K562 (cell line): ENCODE data around the gene SLC32A1. TPM values are rescaled to one million over a fixed set of nuclear protein-coding genes. Genes with fewer than 3 reads are reported as not detected.
A peak's percentile ranks its signal among the peaks of the same experiment; 100 is the strongest.

ENCODE experiments used
- ATAC-seq: fragments of 200-7000 bp; cut with Tn5 transposase; 3 replicates; pipeline ENCODE4 v1.9.1; 2020; ENCODE audit warnings: moderate library complexity
- BruUV-seq: library from RNA; stranded (reverse); fragments of 400-500 nt; replicated peaks from 2 replicates; lab custom pipeline; 2021; lab: Mats Ljungman, UMichigan
- CTCF ChIA-PET: fragments of 300-600 bp; formaldehyde crosslinking; extraction: SDS; loops from one replicate; lab custom pipeline; 2021; ENCODE audit warnings: low intra/inter-chr PET ratio; lab: Yijun Ruan, JAX
- POLR2A ChIA-PET: fragments of 300-600, 350-650 bp; sonication (Branson Sonifier 250); formaldehyde crosslinking; extraction: SDS; loops from one replicate; lab custom pipeline; 2021; ENCODE audit warnings: antibody characterized with exemption, inconsistent platforms; lab: Yijun Ruan, JAX
- DNase-seq, 4 experiments: peaks; one replicate each; pipeline versions ENCODE4 v3.0.0 to v3.0.0-alpha.2; 2011 to 2018; ENCODE audit warnings: low spot score in 3 of 4, mixed read lengths in 3 of 4; ENCODE audit errors: extremely low read depth in 1 of 4
- FAIRE-seq: peaks from 2 replicates; lab custom pipeline; 2011; peaks lifted over from hg19 to GRCh38; lab: Jason Lieb, UNC
- H2AFZ ChIP-seq: 2 replicates; pipeline ENCODE4 v1.6.0; 2011; ENCODE audit warnings: low read depth, low read length, control low read depth, inconsistent platforms
- H3K27ac ChIP-seq: fragments of 200-600 bp; 3 replicates; pipeline ENCODE4 v1.8.0; 2011; ENCODE audit warnings: low read depth, mild to moderate bottlenecking, control low read depth, inconsistent platforms, low read length, moderate library complexity, mixed read lengths; ENCODE audit errors: extremely low read depth
- H3K27me3 ChIP-seq, 2 experiments: fragments of 300-600 bp in 1 of 2; 2 replicates in 1 of 2; 3 replicates in 1 of 2; pipeline versions ENCODE4 v1.6.0 to v1.8.0; 2011; ENCODE audit warnings: inconsistent platforms in 2 of 2, low read length in 2 of 2, mild to moderate bottlenecking in 1 of 2, mixed read lengths in 1 of 2, moderate library complexity in 1 of 2; ENCODE audit not compliant: control insufficient read depth in 2 of 2, insufficient read depth in 2 of 2
- H3K36me3 ChIP-seq: fragments of 300-600 bp; 3 replicates; pipeline ENCODE4 v1.8.0; 2011; ENCODE audit warnings: mild to moderate bottlenecking, low read length, inconsistent platforms; ENCODE audit not compliant: control insufficient read depth, insufficient read depth
- H3K4me1 ChIP-seq, 2 experiments: fragments of 200-600 bp in 1 of 2; replicated peaks in 1 of 2; 2 replicates in 1 of 2; 3 replicates in 1 of 2; pipeline versions ENCODE4 v1.5.1 to v1.8.0; 2011; ENCODE audit warnings: inconsistent platforms in 2 of 2, low read length in 2 of 2, mild to moderate bottlenecking in 1 of 2, mixed read lengths in 1 of 2, moderate library complexity in 1 of 2; ENCODE audit not compliant: control insufficient read depth in 2 of 2, insufficient read depth in 2 of 2
- H3K4me2 ChIP-seq: 2 replicates; pipeline ENCODE4 v1.6.1; 2011; ENCODE audit warnings: low read length, control low read depth, inconsistent platforms, mixed read lengths; ENCODE audit not compliant: insufficient read depth
- H3K4me3 ChIP-seq: fragments of 200-600 bp; sonication (generic), shearing (Covaris generic); 2 replicates; pipeline ENCODE4 v1.5.1; 2016; ENCODE audit warnings: control low read depth, inconsistent platforms
- H3K79me2 ChIP-seq: fragments of 200-600 bp; 3 replicates; pipeline ENCODE4 v1.8.0; 2011; ENCODE audit warnings: low read length, inconsistent platforms; ENCODE audit not compliant: control insufficient read depth, insufficient read depth
- H3K9ac ChIP-seq, 2 experiments: 2 replicates each; pipeline versions ENCODE4 v1.6.0 to v1.6.1; 2011; ENCODE audit warnings: low read depth in 2 of 2, low read length in 2 of 2, control low read depth in 1 of 2, inconsistent platforms in 1 of 2, mild to moderate bottlenecking in 1 of 2, mixed read lengths in 1 of 2; ENCODE audit not compliant: insufficient read depth in 1 of 2
- H3K9me1 ChIP-seq: one replicate; pipeline ENCODE4 v1.6.0; 2011; ENCODE audit warnings: inconsistent platforms, mild to moderate bottlenecking, low read length, moderate library complexity; ENCODE audit not compliant: control insufficient read depth, insufficient read depth
- H3K9me3 ChIP-seq: replicated peaks from 2 replicates; pipeline ENCODE4 v1.5.1; 2011; ENCODE audit warnings: low read depth, low read length, inconsistent platforms; ENCODE audit not compliant: control insufficient read depth, insufficient read depth
- H4K20me1 ChIP-seq: replicated peaks from 2 replicates; pipeline ENCODE4 v1.6.1; 2011; ENCODE audit warnings: low read length, inconsistent platforms, mixed read lengths; ENCODE audit not compliant: control insufficient read depth, insufficient read depth
- ARID1B ChIP-seq: fragments of 450-650 bp; IDR thresholded peaks from 2 replicates; pipeline ENCODE4 v1.6.1; 2016; ENCODE audit warnings: antibody characterized with exemption, mild to moderate bottlenecking, inconsistent platforms
- COPS2 ChIP-seq: fragments of 450-650 bp; conservative IDR thresholded peaks from 2 replicates; pipeline ENCODE4 v1.6.1; 2016; ENCODE audit warnings: mild to moderate bottlenecking, moderate library complexity
- DNMT1 ChIP-seq: fragments of 450-650 bp; IDR thresholded peaks from 2 replicates; pipeline ENCODE4 v1.6.1; 2016; ENCODE audit warnings: antibody characterized with exemption, mild to moderate bottlenecking
- ETV5 ChIP-seq: sonication (generic); formaldehyde crosslinking; IDR thresholded peaks from 2 replicates; pipeline ENCODE4 v1.4.0; 2020; ENCODE audit warnings: low read depth, mild to moderate bottlenecking, missing genetic modification reagents
- GTF2A2 ChIP-seq: IDR thresholded peaks from 2 replicates; pipeline ENCODE4 v1.6.1; 2016; ENCODE audit warnings: mild to moderate bottlenecking, missing genetic modification characterization, missing compliant biosample characterization
- HOMEZ ChIP-seq: fragments of 250-450 bp; sonication (Bioruptor Pico); IDR thresholded peaks from 2 replicates; pipeline ENCODE4 v1.4.0; 2020; ENCODE audit warnings: mild to moderate bottlenecking, moderate library complexity
- KLF16 ChIP-seq: IDR thresholded peaks from 2 replicates; pipeline ENCODE4 v1.6.1; 2016; ENCODE audit warnings: antibody characterized with exemption
- MTA2 ChIP-seq: fragments of 450-650 bp; IDR thresholded peaks from 2 replicates; pipeline ENCODE4 v1.6.1; 2016; ENCODE audit warnings: low read depth
- NR0B1 ChIP-seq: fragments of 450-650 bp; IDR thresholded peaks from one replicate; pipeline ENCODE4 v1.6.1; 2018; ENCODE audit warnings: mild to moderate bottlenecking, moderate library complexity; ENCODE audit not compliant: partially characterized antibody
- RCOR1 ChIP-seq, 2 experiments: IDR thresholded peaks; 2 replicates each; pipeline ENCODE4 v1.6.1; 2012; ENCODE audit warnings: low read depth in 2 of 2, low read length in 2 of 2, borderline replicate concordance in 1 of 2, improper control_type of control experiment in 1 of 2
- RNF219 ChIP-seq: fragments of 250-450 bp; sonication (Bioruptor Pico); IDR thresholded peaks from 2 replicates; pipeline ENCODE4 v1.5.0; 2022; ENCODE audit warnings: mild to moderate bottlenecking
- RUNX1 ChIP-seq: sonication (generic); IDR thresholded peaks from 2 replicates; pipeline ENCODE4 v1.6.1; 2016; ENCODE audit warnings: antibody characterized with exemption, low read depth
- SIX5 ChIP-seq, 2 experiments: IDR thresholded peaks; 2 replicates each; pipeline ENCODE4 v1.6.1; 2011; ENCODE audit warnings: low read length in 2 of 2, borderline replicate concordance in 1 of 2, low read depth in 1 of 2, mild to moderate bottlenecking in 1 of 2, moderate library complexity in 1 of 2; ENCODE audit not compliant: insufficient read depth in 1 of 2
- TAF7 ChIP-seq: fragments of 450-650 bp; IDR thresholded peaks from 2 replicates; pipeline ENCODE4 v1.6.1; 2016; ENCODE audit warnings: missing genetic modification characterization, missing compliant biosample characterization
- ZBTB8A ChIP-seq: fragments of 450-650 bp; IDR thresholded peaks from 2 replicates; pipeline ENCODE4 v1.6.1; 2018; ENCODE audit warnings: mild to moderate bottlenecking, moderate library complexity; ENCODE audit not compliant: partially characterized antibody
- ZNF197 ChIP-seq: fragments of 200-800 bp; sonication (Bioruptor generic); IDR thresholded peaks from 2 replicates; pipeline ENCODE4 v1.6.1; 2016; ENCODE audit warnings: low read depth, missing genetic modification characterization, missing compliant biosample characterization
- ZNF717 ChIP-seq: fragments of 250-450 bp; sonication (Bioruptor Pico); IDR thresholded peaks from 2 replicates; pipeline ENCODE4 v1.5.0; 2021
- WGBS: fragments of 100-300 bp; shearing (Covaris generic); methylation state at CpG from one replicate; pipeline ENCODE4 v1.1.6; 2016; ENCODE audit warnings: low coverage, mixed read lengths; ENCODE audit not compliant: insufficient coverage; ENCODE audit errors: missing lambda C conversion rate; 5-methylcytosine and 5-hydroxymethylcytosine counted together
- in situ Hi-C: fragments of 300-500 bp; cut with MboI; formaldehyde crosslinking; loops from 4 replicates; pipeline ENCODE4 v1.15.0; 2018; ENCODE audit warnings: inconsistent platforms, mixed read lengths
- intact Hi-C: fragments of 100-400 bp; cut with micrococcal nuclease; formaldehyde crosslinking; loops from 2 replicates; pipeline ENCODE4 v1.14.2; 2022
- polyA plus RNA-seq, 8 experiments: library from polyadenylated mRNA; depleted of rRNA in 4 of 8; stranded (reverse) in 5 of 8; unstranded in 3 of 8; fragments of >200 nt; fragmentation: Nextera tagmentation in 2 of 8; fragmentation: Illumina TruSeq in 1 of 8; extraction: Ambion mirVana in 2 of 8; extraction: Trizol in 1 of 8; gene quantifications; 2 replicates each; pipeline versions ENCODE4 v1.2.1 to v1.2.3, GENCODE V29; 2011 to 2014; ENCODE audit warnings: inconsistent platforms in 1 of 8, missing spikeins in 1 of 8
- total RNA-seq, 7 experiments: library from RNA; depleted of rRNA in 6 of 7; stranded (reverse); fragments of >200 nt in 6 of 7; fragmentation: Illumina TruSeq in 2 of 7; extraction: Trizol in 2 of 7; gene quantifications; 2 replicates each; pipeline versions ENCODE4 v1.2.1 to v1.2.3, GENCODE V29; 2011 to 2021; ENCODE audit warnings: low replicate concordance in 1 of 7

SLC32A1 gene
- total and polyA plus RNA-seq, 9 of the 15 experiments (the other 6 are each of a cell fraction or from before 2014, with no cell fraction given), result not detected

- 0 out of 2 replicates have a peak, but pooled peaks have one; percentile 35 for TF ChIP-seq ZNF197 (CRISPR knock-in tag)
Observed at GRCh38 chr20:38680500-38681306, 43.6 kb upstream of the SLC32A1 start (continued).

- intact Hi-C loops (no loop called here), in situ Hi-C loops (no loop called here)
- BruUV-seq, result no TSS peak
- WGBS, result 2% methylated on average over 2 of the region's 2 CpGs
- Histone ChIP-seq H3K9me3 (no peaks in the 10 kb centered on the region), H3K9ac (no peak overlapping the region), H4K20me1 (no peaks in the 10 kb centered on the region), H3K79me2 (no peaks in the 10 kb centered on the region), H2AFZ (no peak overlapping the region), H3K4me1 (no peaks in the 10 kb centered on the region), H3K4me3 (no peak overlapping the region), H3K9me1 (no peaks in the 10 kb centered on the region), H3K36me3 (no peaks in the 10 kb centered on the region), H3K4me2 (no peak overlapping the region), H3K27ac (no peak overlapping the region), H3K27me3 (no peaks in the 10 kb centered on the region; a peak in 1 of 5 replicates)
- no peak for DNase-seq
- CTCF ChIA-PET, result no interaction called here
- no peak for FAIRE-seq
- no peak for ATAC-seq
- POLR2A ChIA-PET, result interaction anchor here (0.6 to 1.2 kb wide), 3 partner anchors 13 to 128 kb away, joined by 3 read pairs; no protein-coding TSS in a partner anchor
- TF ChIP-seq GTF2A2 (no peak), RNF219 (no peak), COPS2 (no peak), ETV5 (CRISPR knock-in tag) (no peak), ZNF717 (CRISPR knock-in tag) (no peak), KLF16 (no peak), RCOR1 (IDR thresholded peaks at IDR 0.05; ENCODE audit: borderline replicate concordance in 1 of 2, low read depth in 2 of 2, low read length in 2 of 2) (no peak), ARID1B (no peak), NR0B1 (no peak), HOMEZ (CRISPR knock-in tag) (no peak), DNMT1 (no peak), ZBTB8A (no peak), RUNX1 (no peak), SIX5 (IDR thresholded peaks at IDR 0.05; ENCODE audit: borderline replicate concordance in 1 of 2, insufficient read depth in 1 of 2, low read depth in 1 of 2, low read length in 2 of 2) (no peak), MTA2 (no peak), TAF7 (no peak)
Observed at GRCh38 chr20:38685271-38685670, 39.0 kb upstream of the SLC32A1 start.
